Hematopoietic multipotent progenitor cell treated with erythropoietin and hydrocortisone succinate and interleukin-3 and kit ligand, for 15 days (in vitro differentiated cells): ENCODE data around the gene RIPOR2.
"Not testable (repeated sequence)": the region's sequence is repeated elsewhere in the genome, so short reads cannot be mapped to it uniquely, and the experiment has no call there.

Experiments used
- DNase-seq: peaks from one replicate; pipeline ENCODE4 v3.0.0-alpha.2; 2015; ENCODE audit warnings: low spot score

Gene RIPOR2

GRCh38 chr6:24798740-24799540, 136.8 kb downstream of the RIPOR2 start, which contains the start of gene ARMH2:
ARMH2 (minus strand) TSS chr6:24798917; CDS start chr6:24798857, 60 bp downstream.
- DNase-seq = no peak

GRCh38 chr6:24797596-24798216, 138.1 kb downstream of the RIPOR2 start:
- DNase-seq = no peak

- DNase-seq = no peak
Observed at GRCh38 chr6:24796616-24797290, 139.0 kb downstream of the RIPOR2 start.

GRCh38 chr6:24795106-24795505, 140.7 kb downstream of the RIPOR2 start:
- no peak for DNase-seq

- DNase-seq = no peak
Observed at GRCh38 chr6:24788031-24788665, 147.6 kb downstream of the RIPOR2 start.

- no peak for DNase-seq
Observed at GRCh38 chr6:24780206-24780605, 155.6 kb downstream of the RIPOR2 start.

GRCh38 chr6:24779416-24780016, 156.2 kb downstream of the RIPOR2 start:
- DNase-seq = no peak

- DNase-seq = no peak
Observed at GRCh38 chr6:24778878-24779277, 156.9 kb downstream of the RIPOR2 start.

GRCh38 chr6:24778121-24778520, 157.6 kb downstream of the RIPOR2 start:
- DNase-seq = no peak

- DNase-seq = no peak
Observed at GRCh38 chr6:24777227-24777626, 158.5 kb downstream of the RIPOR2 start.

- DNase-seq = no peak
Observed at GRCh38 chr6:24775520-24776058, 160.2 kb downstream of the RIPOR2 start.

GRCh38 chr6:24774696-24775519, 160.9 kb downstream of the RIPOR2 start, which contains the start of gene GMNN:
GMNN (plus strand) TSS chr6:24774937; CDS start chr6:24777247, 2,310 bp downstream.
- DNase-seq = peak; percentile 97

GRCh38 chr6:24768361-24768760, 167.4 kb downstream of the RIPOR2 start:
- no peak for DNase-seq

GRCh38 chr6:24766680-24767462, 168.9 kb downstream of the RIPOR2 start:
- DNase-seq = peak; percentile 53

- not testable (repeated sequence) for DNase-seq
Observed at GRCh38 chr6:24765968-24766367, 169.8 kb downstream of the RIPOR2 start.

GRCh38 chr6:24764833-24765828, 170.6 kb downstream of the RIPOR2 start:
- DNase-seq = not testable (repeated sequence)

- no peak for DNase-seq
Observed at GRCh38 chr6:24763578-24763977, 172.2 kb downstream of the RIPOR2 start.

GRCh38 chr6:24761851-24762250, 173.9 kb downstream of the RIPOR2 start:
- DNase-seq = no peak
